ENCODE data around the gene MAMSTR.
"Not testable (repeated sequence)": the region's sequence is repeated elsewhere in the genome, so short reads cannot be mapped to it uniquely, and the experiment has no call there.

The MAMSTR gene

GRCh38 chr19:48718106-48718505 is 1.4 kb downstream of the MAMSTR start:
- DNase-seq, result not testable (repeated sequence)

DNA sequence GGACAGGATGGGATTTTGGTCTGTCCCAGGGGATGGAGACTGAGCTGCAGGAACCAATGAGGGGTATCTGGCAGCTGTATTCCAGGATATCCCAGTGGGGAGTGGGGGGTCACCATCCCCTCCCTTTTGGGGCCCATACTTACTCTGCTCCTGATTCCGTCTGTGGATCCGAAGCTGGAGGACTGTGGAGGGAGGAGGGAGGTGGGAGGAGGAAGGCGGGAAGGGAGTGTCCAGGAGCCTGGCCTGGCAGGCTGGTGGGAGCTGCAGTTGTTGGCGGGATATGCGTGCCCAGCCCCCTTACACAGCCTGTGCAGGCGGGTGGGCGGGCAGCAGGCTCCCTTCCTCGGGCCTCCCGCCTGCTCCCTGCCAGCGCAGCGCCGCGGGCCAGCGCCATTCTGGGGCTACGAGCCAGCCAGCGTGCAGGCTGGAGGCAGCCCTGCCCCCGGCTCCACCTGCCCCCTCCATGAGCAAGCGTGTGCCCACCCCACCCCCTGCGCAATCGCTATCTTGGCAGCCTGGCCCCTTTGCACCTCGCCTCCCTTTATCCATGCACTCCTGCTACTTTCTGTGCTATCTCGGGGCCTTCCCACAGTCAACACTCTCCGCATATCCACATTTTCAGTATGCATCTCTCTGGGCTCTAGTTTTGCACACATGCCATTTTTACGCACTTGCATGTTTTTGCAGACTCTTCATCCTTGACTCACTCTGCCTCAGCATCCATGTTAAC is 2.8 kb downstream of the MAMSTR start:
- DNase-seq, result no peak

DNA sequence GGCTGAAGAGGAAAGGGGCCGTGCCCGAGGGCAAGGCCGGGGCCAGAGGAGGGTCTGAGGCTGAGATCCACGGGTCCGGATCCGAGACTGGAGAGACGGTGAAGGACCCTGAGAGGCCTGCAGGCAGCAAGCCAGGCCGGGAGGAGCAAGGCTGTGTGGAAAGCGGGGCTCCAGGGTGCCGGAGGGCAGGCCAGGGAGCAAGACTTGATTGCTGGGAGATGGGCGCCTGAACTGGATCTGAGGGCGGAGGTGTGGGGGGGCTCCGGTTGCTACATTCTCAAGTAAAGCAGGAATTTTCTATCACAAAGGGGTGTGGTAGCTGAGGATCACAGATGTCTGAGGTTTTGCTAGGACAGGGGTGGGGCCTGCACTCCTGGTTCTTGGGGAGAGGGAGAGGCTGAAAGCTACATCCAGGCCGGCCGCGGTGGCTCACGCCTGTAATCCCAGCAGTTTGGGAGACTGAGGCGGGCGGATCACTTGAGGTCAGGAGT is 3.8 kb downstream of the MAMSTR start:
- no peak for DNase-seq

GRCh38 chr19:48714759-48715675 is 4.5 kb downstream of the MAMSTR start:
- DNase-seq, result no peak

GRCh38 chr19:48713864-48714755 is 5.4 kb downstream of the MAMSTR start:
- DNase-seq, result peak; percentile 95 to 96

- no peak for DNase-seq
These were observed 6.3 kb downstream of the MAMSTR start for GRCh38 chr19:48713041-48713863.

- DNase-seq, result no peak
These were observed 8.3 kb downstream of the MAMSTR start for GRCh38 chr19:48711106-48711662.

- no peak for DNase-seq
These were observed 11.1 kb downstream of the MAMSTR start for GRCh38 chr19:48708471-48708870.

GRCh38 chr19:48705431-48705830 is 14.1 kb downstream of the MAMSTR start:
- DNase-seq, result no peak

- no peak for DNase-seq
These were observed 16.2 kb downstream of the MAMSTR start for GRCh38 chr19:48703316-48703715.

- DNase-seq, result no peak
These were observed 16.8 kb downstream of the MAMSTR start for GRCh38 chr19:48702701-48703100.

DNA sequence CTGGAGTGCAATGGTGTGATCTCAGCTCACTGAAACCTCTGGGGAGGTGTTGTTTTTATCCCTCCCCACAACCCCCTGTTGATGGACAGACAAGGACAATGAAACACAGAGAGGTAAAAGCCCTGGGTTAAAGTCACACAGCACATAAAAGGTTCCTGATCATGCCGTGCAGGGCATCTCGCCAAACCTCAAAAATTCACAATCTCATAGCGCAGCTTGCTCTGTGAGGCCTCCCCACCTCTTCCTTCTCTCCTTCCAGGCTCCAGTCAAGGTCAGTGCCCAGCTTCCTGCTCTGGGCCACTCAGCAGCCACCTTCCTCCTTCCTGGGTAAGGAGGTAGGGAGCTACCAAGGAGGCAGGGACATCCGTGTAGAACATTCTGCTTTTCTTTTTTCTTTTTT is 21.5 kb downstream of the MAMSTR start:
- DNase-seq, result no peak

DNA sequence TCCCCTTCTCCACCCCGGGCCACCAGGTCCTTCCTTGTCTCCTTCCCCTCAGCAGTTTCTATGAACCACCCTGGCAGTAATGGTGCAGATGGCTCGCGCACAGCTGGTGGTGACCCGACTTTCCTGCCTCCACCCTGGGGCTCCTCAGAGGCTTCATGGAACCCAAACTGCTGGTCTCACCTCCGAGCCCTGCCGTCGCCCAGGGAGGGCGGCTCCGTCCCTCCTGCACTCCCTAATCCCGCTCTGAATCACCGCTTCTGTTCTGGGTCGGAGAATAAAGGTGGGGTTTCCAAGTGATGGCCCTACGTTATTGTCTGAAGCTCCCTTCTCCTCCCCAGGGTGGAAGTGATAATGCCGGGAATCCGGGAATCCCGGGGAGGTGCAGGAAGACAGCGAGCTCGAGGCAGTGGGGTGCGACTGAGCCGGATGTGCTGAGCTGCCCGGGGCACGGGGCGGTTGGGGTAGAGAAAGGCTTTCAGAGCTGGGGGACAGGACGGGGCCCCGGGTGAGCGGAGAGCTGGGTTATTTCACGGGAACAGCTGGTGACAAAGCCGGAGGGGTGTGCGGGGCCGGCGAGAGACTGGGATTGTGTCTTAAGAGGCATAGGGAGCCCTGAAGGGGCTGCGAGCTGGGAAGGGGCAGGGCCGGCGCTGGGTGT is 23.0 kb downstream of the MAMSTR start:
- DNase-seq, result no peak

- DNase-seq, result no peak
These were observed 23.7 kb downstream of the MAMSTR start, which contains the start of gene FUT2 for GRCh38 chr19:48695743-48696352. FUT2 (plus strand) TSS chr19:48695971; CDS start chr19:48702957, 6,986 bp downstream.

DNA sequence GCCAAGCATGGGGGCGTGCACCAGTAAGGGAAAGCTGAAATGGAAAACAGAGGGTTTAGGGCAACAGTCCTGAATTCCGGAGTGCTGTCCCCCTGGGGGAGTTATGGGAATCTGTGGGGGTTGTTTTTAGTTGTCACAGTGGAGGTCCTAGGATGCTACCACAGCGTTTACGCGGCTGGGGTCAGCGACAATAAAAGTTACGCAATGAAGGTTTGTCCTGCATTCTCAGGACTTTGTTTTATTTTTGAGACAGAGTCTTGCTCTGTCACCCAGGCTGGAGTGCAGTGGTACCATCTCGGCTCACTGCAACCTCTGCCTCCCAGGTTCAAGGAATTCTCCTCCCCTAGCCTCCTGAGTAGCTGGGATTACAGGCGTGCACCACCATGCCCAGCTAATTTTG is 25.9 kb downstream of the MAMSTR start:
- not testable (repeated sequence) for DNase-seq

GRCh38 chr19:48689449-48689848 is 30.1 kb downstream of the MAMSTR start:
- DNase-seq, result no peak

GRCh38 chr19:48687776-48688175 is 31.7 kb downstream of the MAMSTR start:
- no peak for DNase-seq

GRCh38 chr19:48686637-48687036 is 32.9 kb downstream of the MAMSTR start:
- not testable (repeated sequence) for DNase-seq

- no peak for DNase-seq
These were observed 33.4 kb downstream of the MAMSTR start for GRCh38 chr19:48686088-48686487.

DNA sequence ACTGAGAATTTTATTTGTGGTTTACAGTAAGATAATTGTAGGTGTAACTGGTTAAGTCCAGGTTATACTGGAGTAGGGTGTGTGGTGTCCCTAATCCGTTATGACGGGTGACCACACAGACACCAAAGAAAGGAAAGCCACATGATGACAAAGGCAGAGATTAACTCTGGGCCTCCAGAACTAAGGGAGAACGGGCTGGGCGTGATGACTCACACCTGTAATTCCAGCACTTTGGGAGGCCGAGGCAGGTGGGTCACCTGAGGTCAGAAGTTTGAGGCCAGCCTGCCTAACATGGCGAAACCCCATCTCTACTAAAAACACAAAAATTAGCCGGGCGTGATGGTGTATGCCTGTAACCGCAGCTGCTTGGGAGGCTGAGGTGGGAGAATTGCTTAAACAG is 33.9 kb downstream of the MAMSTR start:
- no peak for DNase-seq
